ENCODE measurements around the gene GP1BA. TPM values are rescaled to one million over a fixed set of nuclear protein-coding genes. Genes with fewer than 3 reads are reported as not detected.
A peak's percentile ranks its signal among the peaks of the same experiment; 100 is the strongest.

GP1BA gene
- total RNA-seq, 1 donor from 2014 or later = not detected

GRCh38 chr17:4942760-4943508 is 10.9 kb downstream of the GP1BA start:
- Histone ChIP-seq H3K36me3 (ENCODE audit: control insufficient read depth, insufficient read depth, low read length) (peaks cover 1% of the 10 kb centered on the region), H3K27me3 (ENCODE audit: control insufficient read depth, insufficient read depth, low read length) (no peaks in the 10 kb centered on the region), H3K4me3 (ENCODE audit: low read depth, low read length) (no peak overlapping the region)
- no peak for DNase-seq (ENCODE audit: low read depth)
- TF ChIP-seq CTCF (IDR thresholded peaks at IDR 0.05; ENCODE audit: insufficient read depth, low read length, poor library complexity, severe bottlenecking) = no peak

GRCh38 chr17:4944163-4944553 is 12.1 kb downstream of the GP1BA start:
- Histone ChIP-seq H3K36me3 (ENCODE audit: control insufficient read depth, insufficient read depth, low read length) (peaks cover 1% of the 10 kb centered on the region), H3K27me3 (ENCODE audit: control insufficient read depth, insufficient read depth, low read length) (no peaks in the 10 kb centered on the region), H3K4me3 (ENCODE audit: low read depth, low read length) (no peak overlapping the region)
- DNase-seq (ENCODE audit: low read depth) = no peak
- TF ChIP-seq CTCF (IDR thresholded peaks at IDR 0.05; ENCODE audit: insufficient read depth, low read length, poor library complexity, severe bottlenecking) = no peak

GRCh38 chr17:4944554-4945175 is 12.6 kb downstream of the GP1BA start:
- H3K27me3 ChIP-seq (ENCODE audit: control insufficient read depth, insufficient read depth, low read length) = no peaks in the 10 kb centered on the region
- DNase-seq (ENCODE audit: low read depth) = no peak
- H3K36me3 ChIP-seq (ENCODE audit: control insufficient read depth, insufficient read depth, low read length) = peaks cover 1% of the 10 kb centered on the region
- no peak for TF ChIP-seq CTCF (IDR thresholded peaks at IDR 0.05; ENCODE audit: insufficient read depth, low read length, poor library complexity, severe bottlenecking)
- no peak overlapping the region for H3K4me3 ChIP-seq (ENCODE audit: low read depth, low read length)

GRCh38 chr17:4945176-4945943 is 13.3 kb downstream of the GP1BA start:
- DNase-seq (ENCODE audit: low read depth) = no peak
- Histone ChIP-seq H3K36me3 (ENCODE audit: control insufficient read depth, insufficient read depth, low read length) (peaks cover 1% of the 10 kb centered on the region), H3K27me3 (ENCODE audit: control insufficient read depth, insufficient read depth, low read length) (no peaks in the 10 kb centered on the region), H3K4me3 (ENCODE audit: low read depth, low read length) (no peak overlapping the region)
- no peak for TF ChIP-seq CTCF (IDR thresholded peaks at IDR 0.05; ENCODE audit: insufficient read depth, low read length, poor library complexity, severe bottlenecking)

GRCh38 chr17:4945944-4946280 is 13.8 kb downstream of the GP1BA start:
- Histone ChIP-seq H3K36me3 (ENCODE audit: control insufficient read depth, insufficient read depth, low read length) (peaks cover 1% of the 10 kb centered on the region), H3K27me3 (ENCODE audit: control insufficient read depth, insufficient read depth, low read length) (no peaks in the 10 kb centered on the region), H3K4me3 (ENCODE audit: low read depth, low read length) (peak overlapping the region; percentile 91)
- DNase-seq (ENCODE audit: low read depth) = no peak
- no peak for TF ChIP-seq CTCF (IDR thresholded peaks at IDR 0.05; ENCODE audit: insufficient read depth, low read length, poor library complexity, severe bottlenecking)

Data from kidney epithelial cell (primary cell).